HepG2 (cell line): ENCODE measurements around the gene RPH3AL. TPM values are rescaled to one million over a fixed set of nuclear protein-coding genes. Genes with fewer than 3 reads are reported as not detected.

Experiments used
- CBX2 ChIP-seq, 2 experiments: fragments of 200-600 bp in 1 of 2; sonication (generic); formaldehyde crosslinking in 1 of 2; IDR thresholded peaks; 2 replicates each; pipeline versions ENCODE4 v1.7.0 to v1.8.1; 2018 to 2022; ENCODE audit warnings: low read depth in 2 of 2, low read length in 1 of 2, mild to moderate bottlenecking in 1 of 2, missing genetic modification reagents in 1 of 2
- ELF3 ChIP-seq: IDR thresholded peaks from 2 replicates; pipeline ENCODE4 v1.6.1; 2016; ENCODE audit warnings: missing genetic modification reagents, missing compliant biosample characterization
- EP300 ChIP-seq, 3 experiments: sonication (generic) in 1 of 3; formaldehyde crosslinking in 1 of 3; IDR thresholded peaks; 2 replicates each; pipeline versions ENCODE4 v1.5.1 to v1.6.1; 2011 to 2020; ENCODE audit warnings: low read depth in 2 of 3, low read length in 2 of 3, borderline replicate concordance in 1 of 3, improper control_type of control experiment in 1 of 3, mild to moderate bottlenecking in 1 of 3, missing genetic modification reagents in 1 of 3, moderate library complexity in 1 of 3
- NR2F2 ChIP-seq: IDR thresholded peaks from 2 replicates; pipeline ENCODE4 v1.6.1; 2012; ENCODE audit warnings: low read depth, inconsistent platforms, borderline replicate concordance
- PRMT3 ChIP-seq: sonication (generic); formaldehyde crosslinking; IDR thresholded peaks from 2 replicates; pipeline ENCODE4 v1.8.1; 2022; ENCODE audit warnings: low read depth, mild to moderate bottlenecking, moderate library complexity, missing genetic modification reagents, borderline replicate concordance
- RAD51 ChIP-seq: fragments of 450-650 bp; IDR thresholded peaks from 2 replicates; pipeline ENCODE4 v1.6.1; 2016; ENCODE audit warnings: borderline replicate concordance
- SNAI1 ChIP-seq: sonication (generic); formaldehyde crosslinking; IDR thresholded peaks from 2 replicates; pipeline ENCODE4 v1.5.0; 2020; ENCODE audit warnings: mild to moderate bottlenecking, missing genetic modification reagents, borderline replicate concordance
- TBL1XR1 ChIP-seq: fragments of 150-350 bp; IDR thresholded peaks from 2 replicates; pipeline ENCODE4 v1.6.1; 2014; ENCODE audit warnings: borderline replicate concordance, low read length; ENCODE audit not compliant: partially characterized antibody
- ZBTB1 ChIP-seq: sonication (generic); formaldehyde crosslinking; IDR thresholded peaks from 2 replicates; pipeline ENCODE4 v1.4.0; 2020; ENCODE audit warnings: missing genetic modification reagents, borderline replicate concordance
- ZBTB10 ChIP-seq: sonication (generic); formaldehyde crosslinking; IDR thresholded peaks from 2 replicates; pipeline ENCODE4 v1.4.0; 2020; ENCODE audit warnings: missing genetic modification reagents, borderline replicate concordance
- ZMAT5 ChIP-seq: sonication (generic); formaldehyde crosslinking; IDR thresholded peaks from 2 replicates; pipeline ENCODE4 v1.5.0; 2020; ENCODE audit warnings: mild to moderate bottlenecking, low read depth, missing genetic modification reagents, borderline replicate concordance
- ZMYM3 ChIP-seq: sonication (generic); formaldehyde crosslinking; IDR thresholded peaks from 2 replicates; pipeline ENCODE4 v1.5.1; 2020; ENCODE audit warnings: mild to moderate bottlenecking, missing genetic modification reagents
- ZNF124 ChIP-seq: sonication (generic); formaldehyde crosslinking; IDR thresholded peaks from 2 replicates; pipeline ENCODE4 v1.4.0; 2020; ENCODE audit warnings: missing genetic modification reagents
- ZNF296 ChIP-seq: sonication (generic); formaldehyde crosslinking; conservative IDR thresholded peaks from 2 replicates; pipeline ENCODE4 v1.5.0; 2020; ENCODE audit warnings: mild to moderate bottlenecking, missing genetic modification reagents
- ZNF598 ChIP-seq: sonication (generic); formaldehyde crosslinking; IDR thresholded peaks from 2 replicates; pipeline ENCODE4 v1.5.1; 2020; ENCODE audit warnings: mild to moderate bottlenecking, missing genetic modification reagents, borderline replicate concordance
- ZNF687 ChIP-seq: sonication (generic); formaldehyde crosslinking; IDR thresholded peaks from 2 replicates; pipeline ENCODE4 v1.5.1; 2020; ENCODE audit warnings: mild to moderate bottlenecking, missing genetic modification reagents, moderate library complexity
- ZNF703 ChIP-seq: sonication (generic); formaldehyde crosslinking; IDR thresholded peaks from 2 replicates; pipeline ENCODE4 v1.5.1; 2020; ENCODE audit warnings: missing genetic modification reagents, mild to moderate bottlenecking, moderate library complexity, borderline replicate concordance
- ZNF839 ChIP-seq: sonication (generic); formaldehyde crosslinking; IDR thresholded peaks from 2 replicates; pipeline ENCODE4 v1.4.0; 2020; ENCODE audit warnings: missing genetic modification reagents, mild to moderate bottlenecking, borderline replicate concordance
- polyA plus RNA-seq, 8 experiments: library from polyadenylated mRNA; depleted of rRNA in 3 of 8; stranded (reverse) in 7 of 8; unstranded in 1 of 8; fragments of >200 nt; fragmentation: Illumina TruSeq in 4 of 8; extraction: Trizol in 4 of 8; gene quantifications; 2 replicates each; pipeline versions ENCODE4 v1.2.1 to v1.2.3, GENCODE V29; 2011 to 2016; ENCODE audit warnings: low read depth in 4 of 8, missing spikeins in 1 of 8, mixed read lengths in 1 of 8; ENCODE audit not compliant: insufficient read depth in 1 of 8
- total RNA-seq, 5 experiments: library from RNA; depleted of rRNA; stranded (reverse); fragments of >200 nt; fragmentation: Illumina TruSeq; extraction: Trizol; gene quantifications; 2 replicates each; pipeline ENCODE4 v1.2.3, GENCODE V29; 2016; ENCODE audit warnings: low read depth in 1 of 5

RPH3AL gene
- total and polyA plus RNA-seq, 2 of the 13 experiments (the other 11 are each of a cell fraction or from before 2014, with no cell fraction given): 7.8 to 16.4 TPM

- TF ChIP-seq ZNF687 (CRISPR knock-in tag): peak; percentile 97
- TF ChIP-seq TBL1XR1: peak; percentile 17
- peak; percentile 40; the same call in 1 of the 2 replicates for TF ChIP-seq ZNF124 (CRISPR knock-in tag)
- TF ChIP-seq CBX2 (IDR thresholded peaks at IDR 0.05; ENCODE audit: low read depth, low read length): no peak
- TF ChIP-seq CBX2 (CRISPR knock-in tag; IDR thresholded peaks at IDR 0.05; ENCODE audit: low read depth): no peak
- no peak; the same call in 1 of the 2 replicates for TF ChIP-seq ZNF703
- TF ChIP-seq ZMAT5 (CRISPR knock-in tag): no peak
- TF ChIP-seq ZNF296: 0 out of 2 replicates have a peak, but pooled peaks have one; percentile 34
- TF ChIP-seq ZNF839: no peak
- no peak for TF ChIP-seq PRMT3 (CRISPR knock-in tag)
- TF ChIP-seq NR2F2: peak; percentile 49; the same call in 1 of the 2 replicates
- TF ChIP-seq ZMYM3 (CRISPR knock-in tag): peak; percentile 79
- no peak for TF ChIP-seq SNAI1 (CRISPR knock-in tag)
- peak; percentile 5 to 95; a peak in 1 of 4 replicates for TF ChIP-seq EP300 (IDR thresholded peaks at IDR 0.05; ENCODE audit: low read depth in 2 of 2, low read length in 2 of 2)
- TF ChIP-seq EP300 (CRISPR knock-in tag; IDR thresholded peaks at IDR 0.05; ENCODE audit: borderline replicate concordance): no peak; the same call in 1 of the 2 replicates
- TF ChIP-seq ZNF598: no peak
- TF ChIP-seq ELF3 (CRISPR knock-in tag): peak; percentile 56
- no peak for TF ChIP-seq ZBTB1 (CRISPR knock-in tag)
- TF ChIP-seq ZBTB10: no peak; the same call in 1 of the 2 replicates
- TF ChIP-seq RAD51: no peak
Measured at GRCh38 chr17:352421-353212, at the start of gene RPH3AL (continued).
